HG03196 (cell line): ENCODE measurements around the gene SLC38A6.

Experiments used
- ATAC-seq: cut with Tn5 transposase; IDR thresholded peaks from one replicate; pipeline ENCODE4 v1.9.1; 2021; ENCODE audit not compliant: unreplicated experiment

Gene SLC38A6

DNA sequence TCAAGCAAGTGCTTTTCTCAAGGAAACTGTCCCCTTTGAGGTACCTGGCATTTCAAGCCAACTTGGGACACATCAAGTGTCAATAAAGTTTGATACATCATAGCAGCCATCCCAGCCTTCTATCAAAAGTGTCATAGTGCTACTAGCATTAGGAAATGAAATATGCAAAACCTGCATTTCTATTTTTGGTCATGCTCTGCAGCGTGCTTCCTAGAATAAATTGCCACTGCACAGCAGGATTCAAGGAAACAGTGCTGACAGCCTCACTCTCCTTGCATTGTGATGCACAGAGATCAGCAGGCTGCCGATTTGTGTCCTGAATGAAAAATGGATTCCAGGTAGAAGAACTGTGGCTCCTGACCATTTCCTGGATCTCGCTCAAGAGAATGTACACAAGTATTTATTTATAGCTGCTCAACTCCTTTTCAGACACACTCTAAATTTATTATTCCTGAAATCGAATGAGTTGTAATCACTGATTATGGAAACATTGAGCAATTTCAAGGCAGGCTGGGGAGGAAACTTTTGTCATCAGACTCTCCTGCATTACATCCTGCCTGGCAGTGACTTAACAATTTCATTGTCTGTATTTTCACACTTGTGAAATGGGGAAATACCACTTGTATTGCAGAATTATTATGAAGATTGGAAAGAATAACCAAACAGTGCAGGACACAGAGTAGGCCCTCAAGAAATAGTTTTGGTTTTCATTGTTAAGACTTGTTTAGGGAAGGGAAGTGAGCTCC is 120.9 kb downstream of the SLC38A6 start:
- ATAC-seq = no peak
